ENCODE results near the gene RAB26. TPM values are rescaled to one million over a fixed set of nuclear protein-coding genes. Genes with fewer than 3 reads are reported as not detected.
"Not testable (repeated sequence)": the region's sequence is repeated elsewhere in the genome, so short reads cannot be mapped to it uniquely, and the experiment has no call there.

RAB26 gene
- total RNA-seq (not detected), polyA plus RNA-seq (1 to 10 TPM in 1 of 3 donors, under 1 TPM in 2; 0.27 to 1.2 (median 0.94) TPM), total RNA-seq (0 to 0.26 (median 0.04) reads per million in 6 experiments)

GRCh38 chr16:2147981-2148671 is at the start of gene RAB26:
Gene RAB26 (plus strand): TSS chr16:2148625. CDS start chr16:2148784, 159 bp downstream.
- H3K9me3 Mint-ChIP-seq: no peaks in the 10 kb centered on the region
- ATAC-seq (peak; percentile 85 to 89), DNase-seq (peak; percentile 38 to 80 (median 56))
- H3K36me3 Mint-ChIP-seq: peaks cover 0 to 7% (median 4%) of the 10 kb centered on the region in 3 donors
- peak within 1 kb of the TSS in 1 of 10 donors; percentile 10 for H3K27ac Mint-ChIP-seq
- H3K4me1 Mint-ChIP-seq: peaks cover 3 to 31% (median 23%) of the 10 kb centered on the region in 4 donors
- H3K27me3 Mint-ChIP-seq: no peaks in the 10 kb centered on the region
- POLR2A ChIA-PET: interaction anchor here (0.6 to 2.8 kb wide), 6 partner anchors 7 to 183 kb away, joined by 3 to 20 read pairs (median 5); partner anchors contain the start of genes RPS2, TBL3 and TRAF7
- H3K4me3 Mint-ChIP-seq: peak within 1 kb of the TSS; percentile 26 to 68 (median 51)

- DNase-seq, H3K4me1 Mint-ChIP-seq, POLR2A ChIA-PET, H3K27ac Mint-ChIP-seq, ATAC-seq, H3K27me3 Mint-ChIP-seq, H3K4me3 Mint-ChIP-seq, H3K9me3 Mint-ChIP-seq: not testable (repeated sequence)
- peaks cover 0 to 18% (median 5%) of the 10 kb centered on the region in 3 donors for H3K36me3 Mint-ChIP-seq
Measured at GRCh38 chr16:2101581-2101980, 46.8 kb upstream of the RAB26 start.

GRCh38 chr16:2102471-2102870 is 46.0 kb upstream of the RAB26 start:
- no peak overlapping the region for H3K27ac Mint-ChIP-seq
- H3K4me1 Mint-ChIP-seq: peaks cover 0 to 2% (median 0%) of the 10 kb centered on the region in 4 donors
- no peak for ATAC-seq
- H3K9me3 Mint-ChIP-seq: no peaks in the 10 kb centered on the region
- peaks cover 0 to 12% (median 5%) of the 10 kb centered on the region in 3 donors for H3K36me3 Mint-ChIP-seq
- H3K4me3 Mint-ChIP-seq: no peak overlapping the region
- no peak for DNase-seq
- POLR2A ChIA-PET: no interaction called here
- no peaks in the 10 kb centered on the region for H3K27me3 Mint-ChIP-seq

- DNase-seq, H3K4me1 Mint-ChIP-seq, H3K27me3 Mint-ChIP-seq, H3K9me3 Mint-ChIP-seq, H3K4me3 Mint-ChIP-seq, POLR2A ChIA-PET, ATAC-seq, H3K27ac Mint-ChIP-seq: not testable (repeated sequence)
- H3K36me3 Mint-ChIP-seq: peaks cover 0 to 11% (median 6%) of the 10 kb centered on the region in 3 donors
Measured at GRCh38 chr16:2104464-2104863, 44.0 kb upstream of the RAB26 start.

GRCh38 chr16:2105291-2105690 is 43.1 kb upstream of the RAB26 start:
- POLR2A ChIA-PET, DNase-seq, ATAC-seq, H3K4me3 Mint-ChIP-seq, H3K9me3 Mint-ChIP-seq, H3K27me3 Mint-ChIP-seq, H3K4me1 Mint-ChIP-seq: not testable (repeated sequence)
- H3K27ac Mint-ChIP-seq: peak overlapping the region in 1 of 10 donors; percentile 53
- H3K36me3 Mint-ChIP-seq: peaks cover 0 to 15% (median 6%) of the 10 kb centered on the region in 3 donors

- H3K27ac Mint-ChIP-seq, H3K4me1 Mint-ChIP-seq: not testable (repeated sequence)
Measured at GRCh38 chr16:2105769-2106168, 42.7 kb upstream of the RAB26 start.

GRCh38 chr16:2106211-2106610 is 42.2 kb upstream of the RAB26 start:
- H3K4me1 Mint-ChIP-seq, DNase-seq, H3K4me3 Mint-ChIP-seq, H3K27ac Mint-ChIP-seq, H3K9me3 Mint-ChIP-seq, ATAC-seq, H3K27me3 Mint-ChIP-seq, POLR2A ChIA-PET: not testable (repeated sequence)
- H3K36me3 Mint-ChIP-seq: peaks cover 0 to 11% (median 3%) of the 10 kb centered on the region in 3 donors

More at GRCh38 chr16:2105769-2106168, 42.7 kb upstream of the RAB26 start:
- H3K9me3 Mint-ChIP-seq, H3K27me3 Mint-ChIP-seq, ATAC-seq, H3K4me3 Mint-ChIP-seq, DNase-seq, POLR2A ChIA-PET: not testable (repeated sequence)
- H3K36me3 Mint-ChIP-seq: peaks cover 0 to 16% (median 5%) of the 10 kb centered on the region in 3 donors

GRCh38 chr16:2107121-2107790 is 41.2 kb upstream of the RAB26 start:
- H3K27me3 Mint-ChIP-seq, ATAC-seq, H3K27ac Mint-ChIP-seq, H3K36me3 Mint-ChIP-seq, H3K4me3 Mint-ChIP-seq, H3K9me3 Mint-ChIP-seq, H3K4me1 Mint-ChIP-seq, POLR2A ChIA-PET, DNase-seq: not testable (repeated sequence)

GRCh38 chr16:2107791-2108125 is 40.7 kb upstream of the RAB26 start:
- ATAC-seq, H3K9me3 Mint-ChIP-seq, H3K36me3 Mint-ChIP-seq, H3K4me3 Mint-ChIP-seq, POLR2A ChIA-PET, DNase-seq, H3K27me3 Mint-ChIP-seq, H3K27ac Mint-ChIP-seq, H3K4me1 Mint-ChIP-seq: not testable (repeated sequence)

- peaks cover 0 to 12% (median 1%) of the 10 kb centered on the region in 3 donors for H3K36me3 Mint-ChIP-seq
- H3K4me1 Mint-ChIP-seq, H3K4me3 Mint-ChIP-seq, POLR2A ChIA-PET, ATAC-seq, H3K27me3 Mint-ChIP-seq, DNase-seq, H3K9me3 Mint-ChIP-seq, H3K27ac Mint-ChIP-seq: not testable (repeated sequence)
Measured at GRCh38 chr16:2108446-2109270, 39.8 kb upstream of the RAB26 start.

- H3K9me3 Mint-ChIP-seq, H3K27ac Mint-ChIP-seq, H3K4me1 Mint-ChIP-seq, POLR2A ChIA-PET, H3K4me3 Mint-ChIP-seq, H3K27me3 Mint-ChIP-seq, ATAC-seq, DNase-seq: not testable (repeated sequence)
- H3K36me3 Mint-ChIP-seq: peaks cover 0 to 12% (median 1%) of the 10 kb centered on the region in 3 donors
Measured at GRCh38 chr16:2109271-2109580, 39.2 kb upstream of the RAB26 start.

GRCh38 chr16:2109872-2110271 is 38.6 kb upstream of the RAB26 start:
- H3K4me1 Mint-ChIP-seq, ATAC-seq, H3K27me3 Mint-ChIP-seq, H3K27ac Mint-ChIP-seq, DNase-seq, H3K9me3 Mint-ChIP-seq, POLR2A ChIA-PET, H3K4me3 Mint-ChIP-seq: not testable (repeated sequence)
- peaks cover 0 to 13% (median 1%) of the 10 kb centered on the region in 3 donors for H3K36me3 Mint-ChIP-seq

All from naive thymus-derived CD8-positive, alpha-beta T cell (primary cell).